Measurements from ENCODE around the gene CCDC24.

DNA sequence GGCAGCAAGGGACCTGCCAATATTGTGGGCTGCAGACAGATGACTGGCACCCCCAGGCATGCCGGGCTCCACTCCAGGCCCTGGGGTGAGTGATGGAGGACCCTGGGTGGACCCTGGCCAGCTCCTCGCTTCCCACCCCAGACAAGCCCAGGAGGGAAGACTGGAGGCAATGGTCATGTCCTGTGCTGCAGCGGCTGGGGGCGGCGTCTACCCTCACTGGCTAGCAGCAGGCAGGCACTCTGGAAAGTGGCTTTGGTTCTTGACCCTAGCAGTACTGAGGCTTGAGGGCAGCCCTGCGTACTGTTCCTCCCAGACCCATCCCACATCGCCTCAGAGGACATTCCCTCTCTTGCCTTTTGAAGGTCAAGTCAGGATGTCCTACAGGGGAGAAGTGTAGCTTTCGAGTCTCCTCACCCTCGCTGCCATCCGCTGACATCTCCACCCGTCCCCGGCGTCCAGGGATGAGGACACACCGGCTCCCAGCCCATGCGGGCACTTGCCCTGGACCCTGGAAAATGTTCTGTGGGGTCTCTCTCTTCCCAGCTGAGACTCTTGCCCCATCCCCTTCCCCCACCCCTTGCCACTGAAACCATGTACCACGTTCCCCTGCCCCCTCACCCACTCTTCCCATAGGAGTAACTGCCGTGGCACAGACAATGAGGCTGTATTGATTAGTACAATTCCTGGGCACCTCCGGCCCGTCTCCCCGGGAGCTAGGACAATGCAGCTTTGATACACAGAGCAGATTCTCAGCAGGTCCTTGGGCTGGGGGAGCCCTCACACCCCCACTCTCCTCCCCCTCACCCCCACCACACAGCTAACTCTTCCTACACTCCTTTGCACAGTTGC is 24.9 kb downstream of the CCDC24 start:
- TF ChIP-seq RNF2 (IDR thresholded peaks at IDR 0.05; ENCODE audit: borderline replicate concordance, low read depth) (no peak), CBX2 (IDR thresholded peaks at IDR 0.05; ENCODE audit: borderline replicate concordance, low read depth) (no peak), POLR2A (IDR thresholded peaks at IDR 0.05; ENCODE audit: low read length) (no peak), REST (IDR thresholded peaks at IDR 0.05) (no peak), RAD21 (conservative IDR thresholded peaks at IDR 0.05 in 1 of 2, IDR thresholded peaks at IDR 0.05 in 1 of 2) (no peak), PHF8 (IDR thresholded peaks at IDR 0.05; ENCODE audit: borderline replicate concordance, low read depth) (no peak)
